AG04449 (cell line): Measurements from ENCODE around the gene SRCAP.

Source experiments
- CTCF ChIA-PET: fragments of 350-600 bp; formaldehyde crosslinking; extraction: SDS; loops from one replicate; lab custom pipeline; 2021; ENCODE audit warnings: antibody characterized with exemption; lab: Yijun Ruan, JAX
- POLR2A ChIA-PET: fragments of 400-600, 350-600 bp; formaldehyde crosslinking; extraction: SDS; loops from one replicate; lab custom pipeline; 2020; ENCODE audit warnings: antibody characterized with exemption, inconsistent platforms; lab: Yijun Ruan, JAX
- DNase-seq: peaks from one replicate; pipeline ENCODE4 v3.0.0-alpha.2; 2010; ENCODE audit warnings: low read depth, low spot score
- H3K4me3 ChIP-seq: 2 replicates; pipeline ENCODE4 v1.5.1; 2011; ENCODE audit warnings: low read depth, mild to moderate bottlenecking, control low read depth, low read length
- TF ChIP-seq, protein P1 (sequence below): IDR thresholded peaks from one replicate; pipeline ENCODE4 v1.5.1; 2011; ENCODE audit warnings: mild to moderate bottlenecking, moderate library complexity, low read length, control low read depth, inconsistent platforms; ENCODE audit not compliant: insufficient read depth; ENCODE audit errors: missing control alignments

SRCAP gene

DNA sequence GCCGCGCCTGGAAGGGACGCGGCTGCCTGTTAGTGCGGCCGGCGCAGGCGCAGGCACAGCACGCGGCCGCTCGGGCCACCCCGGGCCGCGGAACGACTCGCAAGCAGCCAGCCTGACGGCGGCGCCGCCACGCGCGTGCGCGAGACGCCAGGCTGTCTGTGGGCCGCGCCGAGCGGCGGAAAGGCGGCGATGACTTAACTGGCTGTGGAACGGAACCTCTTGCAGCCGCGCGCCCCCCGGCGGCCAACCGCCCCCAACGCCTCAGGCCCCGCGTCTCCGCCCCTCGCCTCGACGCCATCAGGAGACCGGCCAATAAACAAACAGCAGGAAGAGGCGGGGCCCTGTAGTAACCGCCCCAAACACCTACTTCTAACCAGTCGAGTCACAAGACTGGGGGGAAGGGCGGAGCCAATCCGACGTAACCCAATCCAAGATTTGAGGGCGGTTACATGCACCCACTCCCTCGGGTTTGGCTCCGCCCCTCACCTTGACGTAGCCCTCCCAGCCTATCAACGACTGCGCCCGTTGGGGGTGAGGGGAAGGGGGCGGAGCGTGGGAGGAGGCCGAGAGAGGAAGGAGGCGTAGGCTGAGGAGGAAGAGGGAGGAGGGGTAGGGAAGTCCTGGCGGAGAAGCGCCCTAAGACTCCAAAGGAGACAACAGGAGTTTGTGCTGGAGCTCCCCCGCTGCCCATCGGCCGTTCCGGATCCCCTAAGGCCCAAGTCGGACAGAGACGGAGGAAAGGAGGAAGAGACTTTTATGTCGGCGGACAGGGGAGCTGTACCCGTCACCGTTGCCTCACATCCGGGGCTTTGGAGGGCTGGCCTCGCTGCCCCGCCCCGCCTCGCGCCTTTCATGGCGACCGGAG is 40.9 kb upstream of the SRCAP start, which contains the start of gene FBRS:
Gene FBRS (plus strand): TSS at position 566 of the 865 bp plus-strand sequence. CDS start 1,088 bp downstream, outside the sequence.
- ChIA-PET POLR2A (interaction anchor here (0.6 to 2.7 kb wide), 14 partner anchors 7 to 732 kb away, joined by 3 to 14 read pairs (median 4); partner anchors contain the start of genes KCTD13, PRR14 and ZNF689), CTCF (interaction anchor here (0.8 to 3.8 kb wide), 9 partner anchors 9 to 263 kb away, joined by 3 to 32 read pairs (median 4); partner anchors contain the start of gene ZNF48)
- peak; percentile 100 for DNase-seq
- peak within 1 kb of the TSS; percentile 80 for H3K4me3 ChIP-seq
- TF ChIP-seq, protein P1, sequence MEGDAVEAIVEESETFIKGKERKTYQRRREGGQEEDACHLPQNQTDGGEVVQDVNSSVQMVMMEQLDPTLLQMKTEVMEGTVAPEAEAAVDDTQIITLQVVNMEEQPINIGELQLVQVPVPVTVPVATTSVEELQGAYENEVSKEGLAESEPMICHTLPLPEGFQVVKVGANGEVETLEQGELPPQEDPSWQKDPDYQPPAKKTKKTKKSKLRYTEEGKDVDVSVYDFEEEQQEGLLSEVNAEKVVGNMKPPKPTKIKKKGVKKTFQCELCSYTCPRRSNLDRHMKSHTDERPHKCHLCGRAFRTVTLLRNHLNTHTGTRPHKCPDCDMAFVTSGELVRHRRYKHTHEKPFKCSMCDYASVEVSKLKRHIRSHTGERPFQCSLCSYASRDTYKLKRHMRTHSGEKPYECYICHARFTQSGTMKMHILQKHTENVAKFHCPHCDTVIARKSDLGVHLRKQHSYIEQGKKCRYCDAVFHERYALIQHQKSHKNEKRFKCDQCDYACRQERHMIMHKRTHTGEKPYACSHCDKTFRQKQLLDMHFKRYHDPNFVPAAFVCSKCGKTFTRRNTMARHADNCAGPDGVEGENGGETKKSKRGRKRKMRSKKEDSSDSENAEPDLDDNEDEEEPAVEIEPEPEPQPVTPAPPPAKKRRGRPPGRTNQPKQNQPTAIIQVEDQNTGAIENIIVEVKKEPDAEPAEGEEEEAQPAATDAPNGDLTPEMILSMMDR, result peak; percentile 95

DNA sequence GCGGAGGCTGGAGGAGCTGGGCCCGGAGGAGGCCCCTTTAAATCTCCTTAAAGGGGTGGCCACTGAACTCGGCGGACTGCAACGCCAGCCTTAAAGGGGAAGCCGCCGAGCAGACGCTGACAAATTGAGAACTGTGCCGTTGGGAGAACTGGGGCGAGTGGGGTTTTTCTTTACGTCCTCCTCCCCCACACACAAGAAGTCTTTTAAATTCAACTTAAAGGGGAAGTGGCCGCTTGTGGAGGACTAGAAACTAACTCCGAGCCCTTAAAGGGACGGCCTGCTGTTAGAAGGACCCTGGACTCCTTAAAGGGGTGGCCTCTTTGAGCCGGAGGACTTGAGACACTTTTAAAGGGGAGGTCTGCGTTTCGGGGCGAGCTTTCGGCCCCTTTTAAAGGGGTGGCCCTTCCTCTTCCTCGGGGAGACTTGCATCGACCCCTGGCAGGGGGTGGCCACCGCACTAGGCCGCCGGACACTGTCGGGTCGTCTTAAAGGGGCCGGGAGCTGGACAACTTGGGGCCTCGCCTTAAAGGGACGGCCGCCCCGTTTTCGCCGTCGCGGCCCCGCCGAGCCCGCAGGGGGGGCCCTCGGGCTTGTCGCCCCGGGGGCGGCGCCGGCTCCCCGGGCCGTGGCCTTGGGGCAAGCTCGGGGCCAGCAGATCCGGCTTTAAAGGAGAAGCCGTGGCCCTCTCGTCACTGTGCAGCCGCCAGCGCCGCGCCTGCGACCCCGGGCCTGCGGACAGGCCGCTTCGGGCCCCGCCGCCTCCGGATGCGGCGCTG is 40.1 kb upstream of the SRCAP start:
- POLR2A ChIA-PET, result interaction anchor here (0.6 to 2.7 kb wide), 15 partner anchors 8 to 733 kb away, joined by 3 to 14 read pairs (median 3); partner anchors contain the start of genes KCTD13, PRR14 and ZNF689
- DNase-seq, result peak; percentile 85
- H3K4me3 ChIP-seq, result peak overlapping the region; percentile 80
- CTCF ChIA-PET, result interaction anchor here (0.5 to 3.8 kb wide), 13 partner anchors 8 to 264 kb away, joined by 3 to 32 read pairs (median 4); partner anchors contain the start of genes PRR14 and ZNF48
- TF ChIP-seq, protein P1, result peak; percentile 22

DNA sequence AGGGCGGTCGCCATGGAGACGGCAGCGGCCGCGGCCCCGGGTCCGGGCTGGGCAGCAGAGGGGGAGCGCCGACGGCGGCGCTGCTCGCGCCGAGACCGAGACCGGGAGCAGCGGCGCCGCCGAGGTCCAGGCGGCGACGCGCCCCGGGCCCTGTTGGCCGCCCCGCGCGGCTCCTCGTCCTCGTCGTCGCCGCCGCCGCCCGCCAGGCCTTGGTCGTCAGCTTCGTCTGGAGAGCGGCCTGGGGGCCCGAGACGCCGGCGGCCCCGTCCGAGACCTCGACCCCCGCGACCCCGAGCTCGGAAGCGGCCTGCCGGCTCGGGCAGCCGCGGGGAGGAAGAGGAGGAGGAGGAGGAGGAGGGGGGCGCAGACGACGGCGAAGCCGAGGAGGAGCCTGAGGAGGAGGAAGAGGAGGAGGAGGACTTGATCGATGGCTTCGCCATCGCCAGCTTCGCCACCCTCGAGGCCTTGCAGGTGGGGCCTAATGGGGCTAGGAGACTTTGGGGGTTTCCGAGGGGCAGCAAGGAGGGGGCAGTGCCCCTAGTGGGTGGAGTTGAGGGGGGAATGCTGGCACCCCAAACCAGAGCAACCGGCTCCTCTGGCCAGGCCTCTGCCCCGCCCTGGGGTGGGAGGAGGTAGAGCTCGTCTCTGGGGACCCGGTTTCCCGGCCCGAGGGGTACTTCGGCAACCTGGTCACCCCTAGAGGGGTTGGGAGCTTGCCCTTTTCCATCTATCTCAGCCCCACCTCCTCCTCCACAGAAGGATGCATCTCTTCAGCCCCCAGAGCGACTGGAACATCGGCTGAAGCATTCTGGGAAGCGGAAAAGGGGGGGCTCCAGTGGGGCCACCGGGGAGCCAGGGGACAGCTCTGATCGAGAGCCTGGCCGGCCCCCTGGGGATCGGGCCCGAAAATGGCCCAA is 39.2 kb upstream of the SRCAP start:
- POLR2A ChIA-PET, result interaction anchor here (0.6 to 2.7 kb wide), 6 partner anchors 9 to 1804 kb away, joined by 3 to 14 read pairs (median 7); partner anchors contain the start of gene PRR14
- CTCF ChIA-PET, result interaction anchor here (0.7 to 3.8 kb wide), 9 partner anchors 7 to 250 kb away, joined by 3 to 32 read pairs (median 5); partner anchors contain the start of gene PRR14
- H3K4me3 ChIP-seq, result peak overlapping the region; percentile 80
- TF ChIP-seq, protein P1, result no peak
- DNase-seq, result no peak

DNA sequence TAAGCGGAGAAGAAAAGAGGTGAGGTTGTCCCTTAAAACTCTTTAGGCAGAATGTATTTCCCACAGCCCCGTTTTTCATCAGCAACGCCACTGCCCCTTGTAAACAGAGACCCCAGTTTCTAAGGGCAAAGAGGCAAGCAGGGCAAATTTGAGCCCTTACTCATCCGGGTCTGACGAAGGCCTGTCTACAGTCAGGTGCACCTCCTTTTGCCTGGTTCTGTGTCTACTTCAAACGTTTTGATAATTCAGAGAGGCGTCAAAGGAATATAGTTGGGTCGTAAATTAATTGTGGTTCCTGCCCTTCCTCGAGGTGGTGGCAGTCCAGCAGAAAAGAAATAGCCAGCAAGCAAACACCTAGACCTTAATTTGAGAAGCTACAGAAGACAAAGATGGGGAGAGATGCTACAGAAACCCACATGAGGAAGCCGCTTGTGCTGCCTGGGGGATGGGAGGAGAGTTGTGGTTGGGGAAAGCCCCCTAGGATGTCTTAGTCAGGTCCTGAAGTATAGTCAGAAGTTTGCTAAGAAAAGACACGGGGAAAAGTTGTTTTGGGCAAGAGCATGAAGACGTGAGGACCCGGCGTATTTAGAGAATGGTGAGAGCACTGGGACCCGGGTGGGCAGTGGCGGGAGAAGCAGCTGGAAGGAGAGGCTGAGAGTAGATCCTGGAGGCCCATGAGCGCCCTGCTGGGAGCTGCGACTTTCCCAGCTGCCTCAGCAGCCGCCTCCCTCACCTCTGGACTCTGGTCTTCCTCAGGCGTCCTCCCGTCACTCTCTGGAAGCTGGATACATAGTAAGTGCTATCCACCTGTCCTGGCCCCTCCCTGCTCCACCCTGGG is 38.3 kb upstream of the SRCAP start:
- ChIA-PET POLR2A (interaction anchor here (0.6 to 2.7 kb wide), 4 partner anchors 10 to 1805 kb away, joined by 3 to 14 read pairs (median 7); partner anchors contain the start of gene PRR14), CTCF (interaction anchor here (1.1 to 3.8 kb wide), 6 partner anchors 10 to 33 kb away, joined by 3 to 32 read pairs (median 4); partner anchors contain the start of gene PRR14)
- no peak for DNase-seq
- H3K4me3 ChIP-seq, result peak overlapping the region; percentile 80
- TF ChIP-seq, protein P1, result no peak
